SH-SY5Y (cell line): ENCODE measurements around the gene FGF6.

ENCODE experiments used
- GATA2 ChIP-seq: IDR thresholded peaks from 2 replicates; pipeline ENCODE4 v1.6.1; 2011; ENCODE audit warnings: mild to moderate bottlenecking, low read depth, low read length
- GATA3 ChIP-seq: IDR thresholded peaks from 2 replicates; pipeline ENCODE4 v1.6.1; 2011; ENCODE audit warnings: low read depth, mild to moderate bottlenecking, low read length, moderate library complexity

The FGF6 gene

GRCh38 chr12:4451694-4452093 is 6.1 kb upstream of the FGF6 start:
- no peak for TF ChIP-seq GATA3
- no peak for TF ChIP-seq GATA2

DNA sequence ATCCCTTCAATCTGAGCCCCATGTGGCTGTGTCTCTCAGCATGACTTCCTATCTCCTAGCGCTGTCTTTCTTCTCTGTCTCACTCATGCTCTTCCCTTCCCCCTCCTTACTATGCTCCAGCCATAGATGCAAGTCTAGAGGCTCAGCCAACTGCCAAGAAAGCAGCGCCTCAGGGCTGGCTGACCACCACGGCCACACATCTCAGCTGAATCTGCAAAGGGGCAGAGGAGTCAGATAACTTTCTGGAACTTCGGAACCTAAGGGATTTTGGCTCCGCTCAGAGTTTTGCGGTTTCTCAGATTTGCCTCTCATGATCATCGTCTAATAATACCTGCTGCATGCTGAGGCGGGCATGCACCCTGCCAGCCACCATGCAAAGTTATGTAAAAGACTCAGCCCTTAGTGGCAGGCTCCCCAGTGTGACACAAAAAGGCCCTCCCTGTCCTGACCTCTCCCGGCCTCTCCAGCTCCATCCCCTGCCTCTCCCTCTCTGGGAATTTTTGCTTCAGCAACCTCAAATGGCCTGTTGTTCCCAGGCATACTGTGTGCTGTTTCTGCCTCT is 5.0 kb upstream of the FGF6 start:
- TF ChIP-seq GATA2: no peak
- no peak for TF ChIP-seq GATA3

GRCh38 chr12:4449851-4450221 is 4.2 kb upstream of the FGF6 start:
- TF ChIP-seq GATA3 (no peak), GATA2 (no peak)

DNA sequence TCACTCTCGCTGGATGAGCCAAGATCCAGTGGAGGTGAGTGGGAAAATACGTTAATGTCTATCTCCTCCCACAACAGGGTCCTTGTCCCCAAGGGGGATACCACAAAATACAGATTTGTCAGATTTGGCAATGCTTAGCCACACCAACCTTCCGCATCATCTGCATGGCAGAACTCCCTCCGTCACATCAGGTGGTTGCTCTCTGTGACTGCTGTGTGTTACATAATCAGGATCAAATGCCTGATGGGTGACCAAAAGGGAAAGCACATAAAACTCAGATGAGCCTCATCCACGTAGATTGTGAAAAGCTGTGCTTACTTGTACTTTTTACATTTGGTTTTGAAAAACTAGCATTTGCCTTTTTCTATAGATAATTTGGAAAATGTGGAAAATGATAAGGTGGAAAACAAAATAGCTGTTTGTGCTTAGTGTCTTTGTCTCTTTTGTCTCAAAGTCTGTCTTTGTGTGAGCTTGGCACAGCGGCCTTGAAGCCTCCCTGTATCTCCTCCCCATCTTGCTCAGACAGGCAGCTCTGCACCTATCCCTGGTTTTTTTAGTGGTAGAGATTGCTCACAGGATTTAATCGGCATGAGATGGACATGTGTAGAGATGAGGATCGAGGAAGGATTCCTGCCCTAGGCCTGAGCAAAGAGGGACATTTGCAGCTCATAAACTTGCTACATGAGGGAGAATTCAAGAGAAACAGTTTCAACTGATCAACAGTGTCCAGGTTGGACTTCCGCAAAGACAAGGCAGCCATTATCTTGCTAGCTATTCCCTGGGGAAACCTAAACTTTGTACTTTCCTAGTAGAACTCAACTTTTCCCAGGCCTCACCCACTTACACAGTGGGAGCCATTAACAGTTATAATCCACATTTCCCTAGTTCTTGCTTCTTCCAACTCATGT is 3.6 kb upstream of the FGF6 start:
- TF ChIP-seq GATA3 (no peak), GATA2 (no peak)

DNA sequence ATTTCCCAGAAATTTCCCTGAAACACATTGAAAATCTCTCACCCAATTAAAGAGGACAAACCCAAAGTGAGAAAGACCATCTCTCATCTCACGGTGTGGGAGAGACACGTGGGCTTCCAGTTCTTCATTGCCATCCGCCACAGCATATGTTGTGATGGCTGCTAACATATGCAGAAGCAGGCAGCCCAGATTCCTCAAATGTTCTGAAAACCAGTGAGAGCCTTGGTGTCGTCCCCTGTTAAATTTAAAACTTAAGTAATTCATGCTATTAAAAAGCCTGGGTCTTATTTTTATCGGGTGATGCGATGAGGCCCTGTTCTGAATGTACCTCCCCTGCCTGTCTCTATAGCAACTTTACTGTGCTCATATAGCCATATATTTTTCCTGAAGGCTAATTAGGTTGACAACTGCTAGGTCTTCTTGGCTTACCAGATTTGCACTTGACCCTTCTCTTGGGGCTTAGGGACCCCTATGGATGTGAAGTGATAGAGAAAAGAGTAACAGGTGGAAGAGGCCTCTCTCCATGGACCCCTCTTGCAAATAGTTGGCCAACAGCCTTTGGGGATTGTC is 2.8 kb upstream of the FGF6 start:
- TF ChIP-seq GATA3 (no peak), GATA2 (no peak)

- no peak for TF ChIP-seq GATA2
- TF ChIP-seq GATA3: no peak
Measured at GRCh38 chr12:4447151-4447550, 1.5 kb upstream of the FGF6 start.

- no peak for TF ChIP-seq GATA3
- no peak for TF ChIP-seq GATA2
Measured at GRCh38 chr12:4446335-4446734, 720 bp upstream of the FGF6 start.

DNA sequence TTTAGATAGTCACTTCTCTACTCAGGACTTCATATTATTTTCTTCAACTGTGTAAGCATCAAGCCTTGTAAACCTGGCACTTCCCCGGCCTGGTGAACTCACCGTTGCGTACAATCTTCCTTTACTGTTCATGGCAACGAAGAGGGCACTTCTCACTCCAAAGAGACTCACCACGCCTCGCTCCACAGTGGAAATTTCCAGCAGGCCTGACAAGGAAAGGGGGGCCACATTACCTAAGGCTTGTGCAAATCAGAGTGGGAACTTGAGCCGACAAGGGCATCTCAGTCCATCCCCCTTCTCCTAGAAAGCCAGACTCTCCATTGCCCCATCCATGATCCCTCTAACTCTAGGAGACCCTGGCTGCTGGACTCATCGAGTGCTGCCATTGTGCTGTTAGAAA is 1.6 kb downstream of the FGF6 start:
- TF ChIP-seq GATA3 (no peak), GATA2 (no peak)

DNA sequence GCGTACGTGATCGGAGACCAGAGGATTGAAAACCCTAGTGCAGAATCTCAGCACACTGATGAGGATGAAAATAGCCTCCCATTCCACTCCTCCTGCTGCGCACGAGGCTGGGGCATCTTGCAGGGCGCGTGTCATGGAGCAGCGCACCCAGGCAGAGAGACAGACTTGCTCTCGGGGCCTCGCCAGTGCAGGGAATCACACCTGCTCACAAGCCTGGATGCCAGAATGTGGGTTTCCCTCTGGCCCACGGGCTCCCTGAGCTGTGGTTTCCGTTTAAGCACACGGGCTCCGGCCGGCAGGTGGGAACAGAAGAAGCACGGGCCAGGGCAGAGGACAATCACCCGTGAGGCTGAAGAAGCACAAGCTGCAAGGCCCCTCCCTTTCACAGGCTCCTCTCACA is 2.0 kb downstream of the FGF6 start:
- TF ChIP-seq GATA2 (no peak), GATA3 (no peak)

- no peak for TF ChIP-seq GATA3
- TF ChIP-seq GATA2: no peak
Measured at GRCh38 chr12:4441355-4442335, 4.0 kb downstream of the FGF6 start.

DNA sequence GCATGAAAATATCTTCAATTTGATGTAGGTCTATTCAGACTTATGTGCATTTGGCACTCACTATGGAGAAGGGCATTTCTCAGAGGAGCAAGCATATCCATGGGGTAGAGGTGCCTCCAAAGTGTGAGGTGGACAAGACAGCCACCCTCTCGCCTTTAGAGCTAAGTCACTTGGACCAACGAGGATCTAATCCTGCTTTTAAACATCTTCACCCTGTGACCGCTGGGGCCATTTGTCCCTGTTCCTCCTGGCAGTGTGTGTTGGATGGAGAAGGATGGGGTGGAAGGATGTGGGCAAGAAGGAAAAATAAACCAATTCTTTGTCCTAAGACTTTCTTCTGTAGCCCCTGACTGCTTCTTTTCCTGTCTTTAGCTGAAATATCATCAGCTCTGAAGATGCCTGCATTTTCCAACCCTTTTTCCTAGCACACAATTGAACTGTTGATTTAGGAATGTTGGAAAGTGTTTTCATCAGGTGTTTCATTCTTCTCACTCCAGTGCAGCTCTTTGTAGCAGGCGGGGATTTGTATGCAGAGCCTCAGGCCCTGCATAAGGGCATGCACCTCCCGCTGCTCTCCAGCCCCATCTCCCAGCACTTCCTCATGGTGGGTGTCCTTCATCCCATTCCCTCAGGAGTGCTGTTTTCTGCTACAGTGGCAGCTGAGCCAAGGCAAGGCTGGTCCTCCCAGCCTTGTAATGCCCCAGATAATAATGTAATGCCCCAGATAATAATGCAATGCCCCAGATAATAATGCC is 5.3 kb downstream of the FGF6 start:
- no peak for TF ChIP-seq GATA2
- TF ChIP-seq GATA3: no peak

- TF ChIP-seq GATA3: no peak
- TF ChIP-seq GATA2: no peak
Measured at GRCh38 chr12:4439736-4440135, 5.9 kb downstream of the FGF6 start.
